HG03354 (cell line): ENCODE measurements around the gene SORL1.
"Not testable (repeated sequence)": the region's sequence is repeated elsewhere in the genome, so short reads cannot be mapped to it uniquely, and the experiment has no call there.

ENCODE experiments used
- ATAC-seq: cut with Tn5 transposase; IDR thresholded peaks from one replicate; pipeline ENCODE4 v1.9.1; 2021; ENCODE audit warnings: mild to moderate bottlenecking; ENCODE audit not compliant: unreplicated experiment, poor library complexity, severe bottlenecking

SORL1 gene

GRCh38 chr11:121636800-121637176 is 184.7 kb downstream of the SORL1 start:
- ATAC-seq = no peak

DNA sequence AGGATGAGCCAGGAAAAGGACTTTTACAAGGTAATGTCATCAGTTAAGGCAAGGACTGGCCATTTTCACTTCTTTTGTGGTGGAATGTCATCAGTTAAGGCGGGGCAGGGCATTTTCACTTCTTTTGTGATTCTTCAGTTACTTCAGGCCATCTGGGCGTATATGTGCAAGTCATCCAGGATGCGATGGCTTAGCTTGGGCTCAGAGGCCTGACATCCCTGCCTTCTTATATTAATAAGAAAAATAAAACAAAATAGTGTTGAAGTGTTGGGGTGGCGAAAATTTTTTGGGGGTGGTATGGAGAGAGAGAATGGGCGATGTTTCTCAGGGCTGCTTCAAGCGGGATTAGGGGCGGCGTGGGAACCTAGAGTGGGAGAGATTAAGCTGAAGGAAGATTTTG is 185.5 kb downstream of the SORL1 start:
- ATAC-seq = not testable (repeated sequence)

- no peak for ATAC-seq
Measured at GRCh38 chr11:121643479-121644186, 191.5 kb downstream of the SORL1 start.

DNA sequence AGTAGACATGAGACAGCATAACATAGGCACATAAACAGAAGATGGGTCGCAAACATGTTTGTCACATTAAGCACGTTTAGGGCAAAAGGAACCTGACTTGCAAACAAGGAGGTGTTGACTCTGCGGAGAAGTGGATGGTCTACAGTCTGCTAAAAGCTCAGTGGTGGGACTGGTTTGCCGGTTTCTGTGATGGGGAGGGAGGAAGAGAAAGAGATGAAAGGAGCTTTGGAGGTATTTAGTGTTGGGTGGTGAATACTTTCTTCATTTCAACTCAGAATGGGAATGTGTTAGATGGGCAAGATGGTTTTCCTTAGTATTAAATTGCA is 192.0 kb downstream of the SORL1 start:
- no peak for ATAC-seq

DNA sequence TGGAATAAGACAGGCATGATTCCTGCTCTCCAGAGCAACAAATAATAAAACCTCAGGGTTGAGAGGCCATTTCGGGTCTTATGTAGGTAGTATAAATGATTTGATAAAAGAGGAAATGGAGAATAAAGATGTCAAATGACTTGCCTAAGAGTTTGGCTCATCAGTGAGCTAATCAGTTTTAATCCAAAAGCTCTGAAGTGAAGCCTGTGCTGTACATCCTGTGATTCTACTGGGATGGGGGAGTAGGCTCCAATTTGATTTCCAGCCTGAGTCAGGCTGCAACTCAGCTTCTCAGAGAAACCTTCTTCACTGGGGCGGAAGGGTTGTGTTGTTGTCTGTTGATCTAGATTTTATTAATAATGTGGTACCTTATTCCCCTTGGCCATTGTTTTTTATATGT is 192.9 kb downstream of the SORL1 start:
- ATAC-seq = no peak

- no peak for ATAC-seq
Measured at GRCh38 chr11:121645596-121645995, 193.5 kb downstream of the SORL1 start.

DNA sequence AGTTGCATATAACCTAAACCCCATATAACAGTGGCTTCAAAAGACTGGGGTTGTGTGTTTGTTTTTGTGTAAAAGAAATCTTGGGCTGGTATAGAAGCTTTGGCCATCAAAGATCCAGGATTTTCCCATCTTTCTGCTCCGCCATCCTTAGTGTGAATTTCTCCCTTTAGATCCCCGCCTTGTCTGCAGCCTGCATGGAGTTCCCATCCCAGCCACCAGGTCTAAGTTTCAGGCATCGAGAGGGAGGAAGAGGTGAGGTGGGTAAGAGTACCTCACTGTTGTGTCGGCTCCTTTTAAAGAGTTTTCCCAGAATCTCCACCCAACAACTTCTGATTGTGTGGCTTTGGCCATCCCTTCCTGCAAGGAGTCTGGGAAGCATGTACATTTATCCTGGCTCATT is 196.2 kb downstream of the SORL1 start:
- ATAC-seq = no peak

GRCh38 chr11:121649798-121650197 is 197.7 kb downstream of the SORL1 start:
- no peak for ATAC-seq

GRCh38 chr11:121650351-121651256 is 198.5 kb downstream of the SORL1 start:
- ATAC-seq = peak; percentile 55

GRCh38 chr11:121651257-121651605 is 199.1 kb downstream of the SORL1 start:
- no peak for ATAC-seq

DNA sequence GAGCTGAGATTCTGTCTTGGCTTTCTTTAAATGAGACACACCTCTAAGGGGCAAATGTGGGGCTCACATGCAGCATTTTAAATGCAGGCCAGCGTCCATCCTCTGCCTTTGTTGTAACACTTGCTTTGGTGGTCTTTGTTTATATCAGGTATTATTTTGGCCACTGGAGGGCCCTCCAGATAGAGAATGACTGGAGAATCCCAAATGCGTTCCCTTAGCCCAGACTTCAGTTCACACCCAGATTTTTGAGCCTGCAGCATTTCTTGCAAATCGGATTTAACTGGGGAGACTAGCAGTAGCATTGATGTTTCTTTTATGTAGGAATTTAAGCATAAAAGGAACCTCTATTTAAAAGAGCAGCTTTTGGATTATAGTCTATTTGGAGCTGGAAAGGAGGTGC is 200.9 kb downstream of the SORL1 start:
- no peak for ATAC-seq

DNA sequence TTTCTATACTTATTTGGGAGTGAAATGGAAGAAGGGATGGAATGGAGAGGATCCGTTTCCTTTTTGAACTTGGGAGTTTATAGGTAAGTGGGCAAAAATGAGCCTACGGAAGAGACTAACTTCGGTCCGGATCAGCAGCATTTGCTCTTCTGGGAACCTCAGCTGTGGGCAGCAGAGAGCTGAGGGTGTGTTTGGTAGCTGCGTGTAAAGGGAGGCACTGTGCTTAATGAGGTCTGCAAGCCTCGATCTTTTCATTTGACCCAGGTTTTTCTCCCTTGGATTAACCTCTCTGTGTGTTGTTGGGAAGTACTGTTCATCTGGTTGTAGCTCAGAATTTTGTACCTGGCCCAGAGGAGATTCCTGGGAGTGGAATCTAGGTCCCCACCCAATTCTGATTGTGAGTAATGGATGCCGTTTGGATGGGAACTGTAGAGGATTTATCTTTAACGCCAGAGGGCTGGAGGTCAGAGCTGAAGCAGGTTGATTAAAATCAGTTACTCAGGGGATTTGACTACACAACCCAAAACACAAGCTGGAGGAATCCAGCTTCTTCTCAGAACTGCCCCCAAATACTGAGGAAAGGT is 202.2 kb downstream of the SORL1 start:
- ATAC-seq = no peak

GRCh38 chr11:121654843-121655536 is 202.9 kb downstream of the SORL1 start:
- ATAC-seq = no peak

DNA sequence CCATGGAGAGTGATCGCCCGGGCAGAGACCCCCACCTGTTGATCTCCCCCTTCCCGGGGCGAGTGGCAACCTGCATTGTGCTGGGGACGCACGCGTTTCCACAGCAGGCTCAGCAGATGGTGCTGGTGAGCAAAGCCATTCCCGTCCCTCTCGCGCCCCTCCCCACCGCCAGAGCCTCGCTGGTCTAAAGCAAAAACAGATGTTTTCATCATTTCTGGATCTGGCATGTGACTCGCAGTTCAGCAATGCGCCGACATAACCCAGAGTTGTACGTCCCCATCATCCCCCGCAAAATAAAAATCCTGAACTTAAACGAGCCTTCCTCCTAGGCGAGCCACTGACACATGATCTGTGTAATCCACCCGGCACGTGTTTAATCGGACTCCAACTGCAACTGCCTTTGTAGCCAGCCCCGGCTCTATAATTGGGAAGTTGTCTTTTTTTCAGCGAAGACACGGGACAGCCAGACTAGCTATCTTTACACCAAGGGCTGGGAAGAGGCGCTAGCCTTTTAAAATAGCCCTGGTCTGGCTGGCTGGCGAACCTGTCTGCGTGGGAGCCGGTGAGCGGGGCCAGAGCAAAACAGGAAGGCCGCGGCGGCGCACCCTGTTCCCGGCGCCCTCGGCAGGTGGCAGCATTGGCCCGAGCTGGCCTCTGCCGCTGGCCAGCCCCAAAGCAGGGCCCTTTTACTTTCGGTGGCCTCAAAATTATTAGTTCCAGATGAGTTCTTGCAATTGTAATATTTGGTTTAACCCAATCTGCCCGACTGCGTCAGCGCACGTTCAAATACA is 203.6 kb downstream of the SORL1 start:
- peak; percentile 94 for ATAC-seq

GRCh38 chr11:121656328-121657090 is 204.4 kb downstream of the SORL1 start:
- no peak for ATAC-seq

- no peak for ATAC-seq
Measured at GRCh38 chr11:121657146-121657545, 205.0 kb downstream of the SORL1 start.

- ATAC-seq = no peak
Measured at GRCh38 chr11:121659811-121660210, 207.7 kb downstream of the SORL1 start.

DNA sequence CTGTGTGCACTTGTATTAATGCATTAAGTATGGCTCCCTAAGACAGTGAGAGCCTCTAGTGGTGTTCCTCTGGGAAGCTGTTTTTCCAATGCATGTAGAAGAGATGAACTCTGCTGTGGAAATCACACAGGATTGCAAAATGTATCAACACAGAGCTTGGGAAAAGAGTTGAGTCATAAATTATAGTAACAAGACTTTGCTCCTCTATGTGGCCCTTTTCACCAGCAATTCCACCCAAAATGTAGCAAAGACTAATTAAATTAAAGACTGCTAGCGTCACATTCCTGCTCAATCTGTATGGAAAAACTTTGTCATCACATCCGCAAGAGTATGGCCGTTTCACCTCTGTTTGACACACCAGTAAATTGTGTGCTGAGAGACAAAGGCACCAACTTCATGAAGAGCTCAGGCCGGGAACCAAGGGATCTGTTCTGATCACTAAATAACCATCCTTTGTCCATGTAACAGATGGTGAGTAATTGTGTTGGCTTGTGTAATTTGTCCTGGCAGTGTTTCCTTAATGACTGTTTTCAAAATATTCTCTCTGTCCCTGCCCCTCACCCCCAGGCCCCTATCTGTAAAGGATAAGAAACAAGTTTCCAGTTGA is 209.9 kb downstream of the SORL1 start:
- no peak for ATAC-seq

- ATAC-seq = no peak
Measured at GRCh38 chr11:121664144-121664543, 212.0 kb downstream of the SORL1 start.
